Spinal cord (tissue), 10 donors: ENCODE measurements around the gene TPO. TPM values are rescaled to one million over a fixed set of nuclear protein-coding genes. Genes with fewer than 3 reads are reported as not detected.
"Not testable (repeated sequence)": the region's sequence is repeated elsewhere in the genome, so short reads cannot be mapped to it uniquely, and the experiment has no call there.

ENCODE experiments used
- DNase-seq, 6 donors: peaks; one replicate each; pipeline versions ENCODE4 v3.0.0 to v3.0.0-alpha.2; 2013 to 2015; ENCODE audit warnings: low spot score in 6 of 6, low read depth in 4 of 6
- H3K27ac ChIP-seq: one replicate; pipeline ENCODE4 v1.5.1; 2013; ENCODE audit warnings: low read depth, low read length, control low read depth
- H3K27me3 ChIP-seq: one replicate; pipeline ENCODE4 v1.6.1; 2013; ENCODE audit warnings: low read length; ENCODE audit not compliant: control insufficient read depth, insufficient read depth
- H3K36me3 ChIP-seq: one replicate; pipeline ENCODE4 v1.6.1; 2013; ENCODE audit warnings: low read length; ENCODE audit not compliant: control insufficient read depth, insufficient read depth
- H3K4me1 ChIP-seq: one replicate; pipeline ENCODE4 v1.6.1; 2013; ENCODE audit warnings: low read length; ENCODE audit not compliant: control insufficient read depth, insufficient read depth
- H3K4me3 ChIP-seq: one replicate; pipeline ENCODE4 v1.5.1; 2013; ENCODE audit warnings: low read depth, low read length, control low read depth
- H3K9me3 ChIP-seq: one replicate; pipeline ENCODE4 v1.6.1; 2013; ENCODE audit warnings: low read length; ENCODE audit not compliant: control insufficient read depth, insufficient read depth
- WGBS: methylation state at CpG from one replicate; pipeline ENCODE4 v1.1.5; 2013; ENCODE audit warnings: missing lambda C conversion rate; ENCODE audit not compliant: insufficient coverage; 5-methylcytosine and 5-hydroxymethylcytosine counted together
- polyA plus RNA-seq, 2 donors: library from polyadenylated mRNA; unstranded; fragments of 120-200 nt; gene quantifications; one replicate each; pipeline ENCODE4 v1.2.1, GENCODE V29; 2013; ENCODE audit not compliant: insufficient read length in 2 of 2
- total RNA-seq, 2 donors: library from RNA; depleted of rRNA in 1 of 2; stranded (reverse); fragments of 120-200 nt in 1 of 2; fragments of >200 nt in 1 of 2; gene quantifications; one replicate each; pipeline versions ENCODE4 v1.2.3 to v1.2.4, GENCODE V29; 2013 to 2014
- donor health status: healthy.

The TPO gene
- total and polyA plus RNA-seq, 4 donors, result 0.06 to 0.80 (median 0.29) TPM

GRCh38 chr2:1402064-1402463 is 11.2 kb upstream of the TPO start:
- WGBS, result 89% methylated on average over 6 of the region's 9 CpGs
- Histone ChIP-seq H3K27me3 (no peaks in the 10 kb centered on the region), H3K27ac (no peak overlapping the region), H3K4me3 (no peak overlapping the region), H3K9me3 (no peaks in the 10 kb centered on the region), H3K36me3 (no peaks in the 10 kb centered on the region), H3K4me1 (no peaks in the 10 kb centered on the region)
- DNase-seq, result no peak

- no peak for DNase-seq
- H3K27me3 ChIP-seq, result no peaks in the 10 kb centered on the region
- no peak overlapping the region for H3K4me3 ChIP-seq
- no peaks in the 10 kb centered on the region for H3K36me3 ChIP-seq
- WGBS, result 86% methylated on average over 12 of the region's 12 CpGs
- H3K9me3 ChIP-seq, result no peaks in the 10 kb centered on the region
- H3K4me1 ChIP-seq, result no peaks in the 10 kb centered on the region
- H3K27ac ChIP-seq, result no peak overlapping the region
Observed at GRCh38 chr2:1403565-1403964, 9.7 kb upstream of the TPO start.

GRCh38 chr2:1405124-1405523 is 8.1 kb upstream of the TPO start:
- no peaks in the 10 kb centered on the region for H3K27me3 ChIP-seq
- WGBS, result 100% methylated on average over 1 of the region's 1 CpG
- no peaks in the 10 kb centered on the region for H3K36me3 ChIP-seq
- no peak for DNase-seq
- no peaks in the 10 kb centered on the region for H3K9me3 ChIP-seq
- H3K27ac ChIP-seq, result no peak overlapping the region
- H3K4me1 ChIP-seq, result no peaks in the 10 kb centered on the region
- no peak overlapping the region for H3K4me3 ChIP-seq

DNA sequence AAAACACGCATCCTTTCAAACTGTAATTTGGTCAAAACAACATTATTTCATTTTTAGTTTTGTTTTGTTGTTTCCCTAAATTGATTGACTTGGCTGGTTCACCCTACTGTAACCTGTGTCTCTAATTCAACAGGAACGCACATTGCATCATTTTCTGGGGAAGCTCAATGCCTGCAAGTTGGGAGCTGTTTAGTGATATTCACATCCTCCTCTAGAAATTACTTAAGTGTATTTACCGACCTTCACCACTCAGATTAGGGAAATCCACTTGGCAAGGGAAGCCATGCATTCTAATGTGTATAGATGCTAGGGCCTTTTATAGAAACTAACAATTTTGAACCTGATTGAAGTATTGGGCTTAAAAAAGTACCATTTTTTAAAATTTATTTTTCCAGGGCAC is 7.3 kb upstream of the TPO start:
- no peak for DNase-seq
- WGBS, result no CpG with 5 or more reads among the region's 3 CpGs
- Histone ChIP-seq H3K27ac (no peak overlapping the region), H3K36me3 (no peaks in the 10 kb centered on the region), H3K27me3 (no peaks in the 10 kb centered on the region), H3K4me3 (no peak overlapping the region), H3K4me1 (no peaks in the 10 kb centered on the region), H3K9me3 (no peaks in the 10 kb centered on the region)

DNA sequence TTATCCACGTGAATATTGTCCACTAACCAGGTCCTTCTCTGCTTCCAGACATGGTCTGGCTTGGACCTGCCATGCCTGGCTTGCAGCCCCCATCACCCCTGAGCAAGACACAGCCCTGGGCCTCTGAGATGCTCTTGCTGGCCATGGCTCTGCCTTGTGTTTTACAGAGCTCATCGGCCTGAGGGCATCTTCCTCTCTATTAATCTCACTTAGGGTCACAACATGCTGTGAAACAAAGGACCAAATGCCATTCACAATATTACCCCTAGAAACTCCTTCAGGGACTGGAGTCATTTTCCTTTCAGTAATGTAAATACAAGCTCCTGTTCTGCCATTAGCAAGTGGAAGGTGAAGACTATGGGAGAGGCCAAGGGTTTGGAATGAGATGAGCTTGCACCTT is 6.8 kb upstream of the TPO start:
- Histone ChIP-seq H3K4me1 (no peaks in the 10 kb centered on the region), H3K4me3 (no peak overlapping the region), H3K9me3 (no peaks in the 10 kb centered on the region), H3K27me3 (no peaks in the 10 kb centered on the region), H3K36me3 (no peaks in the 10 kb centered on the region), H3K27ac (no peak overlapping the region)
- WGBS, result 95% methylated on average over 2 of the region's 2 CpGs
- DNase-seq, result no peak

- DNase-seq, result peak in 1 of 6 donors; percentile 17
- H3K4me3 ChIP-seq, result no peak overlapping the region
- H3K27ac ChIP-seq, result no peak overlapping the region
- WGBS, result 71% methylated on average over 11 of the region's 16 CpGs
- H3K27me3 ChIP-seq, result no peaks in the 10 kb centered on the region
- H3K4me1 ChIP-seq, result no peaks in the 10 kb centered on the region
- H3K9me3 ChIP-seq, result no peaks in the 10 kb centered on the region
- no peaks in the 10 kb centered on the region for H3K36me3 ChIP-seq
Observed at GRCh38 chr2:1407950-1408675, 5.2 kb upstream of the TPO start.

GRCh38 chr2:1414121-1414520 is 858 bp downstream of the TPO start:
- WGBS, result 64% methylated on average over 12 of the region's 13 CpGs
- no peak overlapping the region for H3K4me3 ChIP-seq

GRCh38 chr2:1414901-1415300 is 1.6 kb downstream of the TPO start:
- H3K9me3 ChIP-seq, result not testable (repeated sequence)

More at GRCh38 chr2:1414121-1414520, 858 bp downstream of the TPO start:
- H3K4me1 ChIP-seq, result peaks cover 7% of the 10 kb centered on the region
- DNase-seq, result peak in 1 of 6 donors; percentile 44
- H3K27me3 ChIP-seq, result no peaks in the 10 kb centered on the region
- no peak overlapping the region for H3K27ac ChIP-seq
- H3K9me3 ChIP-seq, result no peaks in the 10 kb centered on the region
- no peaks in the 10 kb centered on the region for H3K36me3 ChIP-seq

DNA sequence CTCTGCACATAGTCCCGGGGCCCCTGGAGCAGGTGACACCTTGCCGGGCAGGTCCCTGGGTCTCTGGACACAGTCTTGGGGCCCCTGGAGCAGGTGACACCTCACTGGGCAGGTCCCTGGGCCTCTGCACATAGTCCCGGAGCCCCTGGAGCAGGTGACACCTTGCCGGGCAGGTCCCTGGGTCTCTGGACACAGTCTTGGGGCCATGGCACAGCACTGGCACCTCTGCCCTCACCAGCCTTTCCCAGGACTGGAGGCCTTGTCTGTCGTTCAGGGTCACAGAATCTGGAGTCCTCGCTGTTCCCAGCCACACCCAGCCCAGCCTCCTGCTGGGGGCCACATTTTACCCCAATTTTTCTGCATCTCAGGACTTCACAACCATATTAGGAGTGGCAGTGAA is 2.2 kb downstream of the TPO start:
- Histone ChIP-seq H3K4me3 (no peak overlapping the region), H3K27me3 (no peaks in the 10 kb centered on the region), H3K9me3 (no peaks in the 10 kb centered on the region), H3K36me3 (no peaks in the 10 kb centered on the region), H3K4me1 (peaks cover 13% of the 10 kb centered on the region), H3K27ac (no peak overlapping the region)
- 95% methylated on average over 6 of the region's 6 CpGs for WGBS
- no peak for DNase-seq

More at GRCh38 chr2:1414901-1415300, 1.6 kb downstream of the TPO start:
- not testable (repeated sequence) for H3K27me3 ChIP-seq, H3K4me3 ChIP-seq, DNase-seq, H3K27ac ChIP-seq, H3K36me3 ChIP-seq
- 90% methylated on average over 11 of the region's 11 CpGs for WGBS
- peaks cover 13% of the 10 kb centered on the region for H3K4me1 ChIP-seq

DNA sequence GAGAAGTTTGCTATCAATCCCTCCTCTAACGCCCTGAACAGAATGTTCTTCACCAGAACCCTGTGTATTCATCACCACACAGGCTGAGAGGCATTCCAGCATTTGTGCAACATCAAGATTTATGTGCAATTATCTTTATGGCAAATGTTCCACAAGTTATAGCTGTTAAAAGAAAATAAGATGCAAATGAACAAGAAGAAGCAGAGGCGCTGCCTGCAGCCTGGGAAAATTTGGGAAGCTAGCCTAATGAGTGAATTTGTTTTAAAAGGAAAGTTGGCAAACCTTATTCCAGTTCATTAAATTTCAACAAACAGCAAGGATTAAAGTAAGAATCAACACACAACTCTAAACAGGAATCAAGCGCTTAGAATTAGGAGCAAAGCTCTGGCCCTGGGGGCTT is 5.3 kb downstream of the TPO start:
- Histone ChIP-seq H3K27me3 (no peaks in the 10 kb centered on the region), H3K4me1 (peaks cover 22% of the 10 kb centered on the region), H3K4me3 (no peak overlapping the region), H3K9me3 (no peaks in the 10 kb centered on the region), H3K27ac (no peak overlapping the region), H3K36me3 (no peaks in the 10 kb centered on the region)
- DNase-seq, result peak in 5 of 6 donors; percentile 15 to 90 (median 39)
- no CpG with 5 or more reads among the region's 3 CpGs for WGBS
